TTC549 (cell line): ENCODE measurements around the gene UIMC1.
"Not testable (repeated sequence)": the region's sequence is repeated elsewhere in the genome, so short reads cannot be mapped to it uniquely, and the experiment has no call there.

Source experiments
- FAIRE-seq: peaks from 2 replicates; lab custom pipeline; 2012; peaks lifted over from hg19 to GRCh38; lab: Jason Lieb, UNC

Gene UIMC1

GRCh38 chr5:177005619-177006264, 837 bp downstream of the UIMC1 start:
- FAIRE-seq: no peak

DNA sequence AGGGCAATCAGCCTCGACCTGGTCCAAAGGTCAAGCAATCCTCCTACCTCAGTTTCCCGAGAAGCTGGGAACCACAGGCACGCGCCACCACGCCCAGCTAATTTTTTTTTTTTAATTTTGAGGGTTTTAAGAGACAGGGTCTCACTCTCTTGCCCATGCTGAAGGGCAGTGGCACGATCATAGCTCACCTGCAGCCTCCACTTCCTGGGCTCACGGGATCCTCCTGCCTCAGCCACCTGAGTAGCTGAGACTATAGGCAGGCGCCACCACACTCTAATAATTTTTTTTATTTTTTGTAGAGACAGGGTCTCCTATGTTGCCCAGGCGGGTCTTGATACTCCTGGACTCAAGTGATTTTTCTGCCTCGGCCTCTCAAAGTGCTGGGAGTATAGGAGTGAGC, 1.6 kb downstream of the UIMC1 start:
- FAIRE-seq: no peak

DNA sequence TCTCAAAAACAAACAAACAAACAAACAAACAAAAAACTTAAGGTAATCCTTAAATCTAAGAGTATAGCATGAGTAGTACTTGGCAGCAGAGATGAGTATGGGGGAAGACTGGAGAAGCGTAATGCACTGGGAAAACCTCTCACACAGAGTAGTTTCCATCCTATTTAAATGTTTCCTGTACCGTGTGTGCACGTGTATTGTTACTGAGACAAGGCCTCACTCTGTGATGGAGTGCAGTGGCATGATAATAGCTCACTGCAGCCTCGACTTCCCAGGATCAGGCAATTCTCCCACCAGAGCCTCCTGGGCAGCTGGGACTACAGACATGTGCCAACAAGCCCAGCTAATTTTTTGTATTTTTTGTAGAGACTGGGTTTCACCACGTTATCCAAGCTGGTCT, 2.9 kb downstream of the UIMC1 start:
- no peak for FAIRE-seq

DNA sequence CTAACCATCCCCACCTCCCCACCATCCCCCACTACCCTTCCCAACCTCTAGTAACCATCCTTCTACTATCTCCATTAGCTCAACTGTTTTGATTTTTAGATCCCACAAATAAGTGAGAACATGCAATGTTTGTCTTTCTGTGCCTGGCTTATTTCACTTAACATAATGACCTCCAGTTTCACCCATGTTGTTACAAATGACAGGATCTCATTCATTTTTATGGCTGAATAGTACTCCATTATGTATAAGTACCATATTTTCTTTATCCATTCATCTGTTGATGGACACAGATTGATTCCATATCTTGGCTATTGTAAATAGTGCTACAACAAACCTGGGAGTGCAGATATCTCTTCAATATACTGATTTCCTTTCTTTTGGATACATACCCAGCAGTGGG, 7.1 kb downstream of the UIMC1 start:
- not testable (repeated sequence) for FAIRE-seq

GRCh38 chr5:176998828-176999227, 7.8 kb downstream of the UIMC1 start:
- no peak for FAIRE-seq

GRCh38 chr5:176996780-176997179, 9.8 kb downstream of the UIMC1 start:
- FAIRE-seq: no peak

- FAIRE-seq: no peak
Observed at GRCh38 chr5:176995896-176996767, 10.4 kb downstream of the UIMC1 start.

DNA sequence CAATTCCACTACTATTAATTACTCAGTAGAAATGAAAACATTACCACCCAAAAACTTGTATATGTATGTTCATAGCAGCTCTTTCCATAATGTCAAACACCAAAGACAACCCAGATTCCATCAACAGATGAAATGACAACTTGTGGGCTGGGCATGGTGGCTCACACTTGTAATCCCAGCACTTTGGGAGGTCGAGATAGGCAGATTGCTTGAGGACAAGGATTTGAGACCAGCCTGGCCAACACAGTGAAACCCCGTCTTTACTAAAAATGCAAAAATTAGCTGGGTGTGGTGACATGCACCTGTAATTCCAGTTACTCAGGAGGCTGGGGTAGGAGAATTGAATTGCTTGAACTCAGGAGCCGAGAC, 11.5 kb downstream of the UIMC1 start:
- FAIRE-seq: no peak

DNA sequence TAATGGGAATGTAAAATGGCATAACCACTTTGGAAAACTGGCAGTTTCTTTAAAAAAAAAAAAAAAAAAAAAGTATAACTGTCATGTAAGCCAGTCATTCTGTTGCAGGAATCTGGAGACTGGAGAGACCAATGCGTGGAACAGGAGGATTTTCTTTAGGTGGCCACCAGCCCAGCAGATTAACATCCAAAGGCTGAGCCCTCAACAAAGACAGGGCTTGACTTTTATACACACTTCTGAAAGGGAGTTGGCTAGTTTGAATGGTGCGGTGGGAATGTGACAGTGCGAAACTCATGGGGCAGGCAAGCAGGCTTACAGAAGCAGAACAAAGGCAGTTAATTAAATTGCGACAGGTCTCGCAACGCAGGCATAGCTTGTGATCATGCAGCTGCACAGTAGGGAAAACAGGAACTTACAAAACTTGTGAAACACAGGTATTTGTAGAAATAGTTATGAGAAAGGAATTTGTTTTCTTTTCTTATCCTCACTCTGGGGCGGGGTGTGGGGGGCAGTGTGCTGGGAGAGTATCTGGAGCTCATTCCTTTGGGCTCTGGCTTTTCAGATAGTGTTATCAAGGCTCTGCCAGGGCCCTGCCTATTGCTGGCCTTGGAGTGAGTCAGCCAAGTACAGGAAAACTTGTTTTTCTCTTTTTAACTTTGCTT, 12.0 kb downstream of the UIMC1 start:
- no peak for FAIRE-seq

DNA sequence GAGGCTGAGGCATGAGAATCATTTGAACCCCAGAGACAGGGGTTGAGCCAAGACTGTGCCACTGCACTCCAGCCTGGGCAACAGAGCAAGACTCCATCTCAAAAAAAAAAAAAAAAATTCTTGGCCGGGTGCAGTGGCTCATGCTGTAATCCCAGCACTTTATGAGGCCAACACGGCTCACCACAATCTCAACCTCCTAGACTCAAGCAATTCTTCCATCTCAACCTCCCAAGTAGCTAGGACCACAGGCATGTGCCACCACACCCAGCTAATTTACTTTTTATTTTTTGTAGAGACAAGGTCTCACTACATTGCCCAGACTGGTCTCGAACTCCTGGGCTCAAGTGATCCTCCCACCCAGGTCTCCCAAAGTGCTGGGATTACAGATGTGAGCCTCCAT, 13.5 kb downstream of the UIMC1 start:
- not testable (repeated sequence) for FAIRE-seq

DNA sequence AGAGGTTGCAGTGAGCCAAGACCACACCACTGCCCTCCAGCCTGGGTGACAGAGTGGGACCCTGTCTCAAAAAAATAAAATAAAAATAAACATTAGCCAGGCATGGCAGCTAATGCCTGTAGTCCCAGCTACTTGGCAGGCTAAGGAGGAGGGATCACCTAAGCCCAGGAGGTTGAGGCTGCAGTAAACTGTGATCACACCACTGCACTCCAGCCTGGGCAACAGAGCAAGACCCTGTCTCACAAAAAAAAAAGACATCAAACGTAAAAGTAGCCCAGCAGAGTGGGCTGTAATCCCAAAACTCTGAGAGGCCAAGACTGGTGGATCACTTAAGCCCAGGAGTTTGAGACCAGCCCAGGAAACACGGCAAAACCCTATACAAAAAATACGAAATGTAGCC, 19.0 kb downstream of the UIMC1 start:
- FAIRE-seq: no peak

DNA sequence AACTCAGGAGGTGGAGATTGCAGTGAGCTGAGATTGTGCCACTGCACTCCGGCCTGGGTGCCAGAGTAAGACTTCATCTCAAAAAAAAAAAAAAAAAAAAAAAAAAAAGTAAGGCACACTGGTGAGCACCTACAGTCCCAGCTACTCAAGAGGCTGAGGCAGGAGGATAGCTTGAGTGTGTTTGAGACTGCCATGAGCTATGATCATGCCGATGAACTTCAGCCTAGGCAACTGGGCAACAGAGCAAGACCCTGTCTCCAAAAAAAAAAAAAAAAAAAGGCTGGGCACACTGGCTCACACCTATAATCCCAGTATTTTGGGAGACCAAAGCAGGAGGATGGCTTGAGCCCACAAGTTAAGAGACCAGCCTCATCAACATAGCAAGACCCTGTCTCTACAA, 20.3 kb downstream of the UIMC1 start:
- no peak for FAIRE-seq

DNA sequence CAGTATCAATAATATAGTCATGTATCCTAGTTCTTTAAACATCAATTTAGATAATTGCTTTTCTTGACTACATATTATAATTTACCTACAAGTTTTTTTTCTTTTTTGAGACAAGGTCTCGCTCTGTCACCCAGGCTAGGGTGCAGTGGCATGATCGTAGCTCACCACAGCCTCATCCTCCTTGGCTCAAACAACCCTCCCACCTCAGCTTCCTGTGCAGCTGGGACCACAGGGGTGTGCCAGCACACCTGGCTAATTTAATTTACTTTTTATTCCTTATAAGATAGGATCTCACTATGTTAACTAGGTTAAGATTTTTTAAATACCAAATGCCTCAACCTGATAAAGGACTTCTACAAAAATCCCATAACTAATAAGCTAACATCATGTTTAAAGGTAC, 21.1 kb downstream of the UIMC1 start:
- FAIRE-seq: no peak

- FAIRE-seq: not testable (repeated sequence)
Observed at GRCh38 chr5:176984176-176984575, 22.4 kb downstream of the UIMC1 start.

GRCh38 chr5:176983593-176983992, 23.0 kb downstream of the UIMC1 start:
- not testable (repeated sequence) for FAIRE-seq

DNA sequence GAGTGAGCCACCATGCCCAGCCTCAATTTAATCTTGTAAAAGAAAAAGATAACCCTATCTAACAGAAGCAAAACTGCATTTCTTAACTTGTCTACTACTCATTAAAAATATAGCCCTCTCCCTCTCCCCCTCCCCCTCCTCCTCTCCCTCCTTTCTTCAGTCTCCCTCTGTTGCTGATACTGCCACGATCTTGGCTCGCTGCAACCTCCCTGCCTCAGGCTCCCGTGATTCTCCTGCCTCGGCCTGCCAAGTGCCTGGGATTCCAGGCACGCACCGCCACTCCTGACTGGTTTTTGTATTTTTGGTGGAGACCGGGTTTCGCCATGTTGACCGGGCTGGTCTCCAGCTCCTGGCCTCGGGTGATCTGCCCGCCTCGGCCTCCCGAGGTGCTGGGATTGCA, 23.5 kb downstream of the UIMC1 start:
- not testable (repeated sequence) for FAIRE-seq

DNA sequence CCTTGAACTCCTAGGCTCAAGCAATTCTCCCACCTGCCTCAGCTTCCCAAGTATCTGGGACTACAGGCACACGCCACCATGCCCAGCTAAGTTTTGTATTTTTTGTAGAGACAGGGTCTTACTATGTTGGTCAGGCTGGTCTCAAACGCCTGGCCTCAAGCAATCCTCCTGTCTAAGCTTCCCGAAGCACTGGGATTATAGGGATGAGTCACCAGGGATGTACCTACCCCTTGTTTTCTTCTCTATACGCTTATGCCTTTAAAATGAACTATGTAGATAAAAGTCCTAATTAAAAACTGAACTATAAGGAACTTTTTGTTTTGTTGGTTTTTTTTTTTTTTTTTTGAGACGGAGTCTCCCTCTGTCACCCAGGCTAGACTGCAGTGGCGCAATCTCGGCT, 25.8 kb downstream of the UIMC1 start:
- FAIRE-seq: no peak

DNA sequence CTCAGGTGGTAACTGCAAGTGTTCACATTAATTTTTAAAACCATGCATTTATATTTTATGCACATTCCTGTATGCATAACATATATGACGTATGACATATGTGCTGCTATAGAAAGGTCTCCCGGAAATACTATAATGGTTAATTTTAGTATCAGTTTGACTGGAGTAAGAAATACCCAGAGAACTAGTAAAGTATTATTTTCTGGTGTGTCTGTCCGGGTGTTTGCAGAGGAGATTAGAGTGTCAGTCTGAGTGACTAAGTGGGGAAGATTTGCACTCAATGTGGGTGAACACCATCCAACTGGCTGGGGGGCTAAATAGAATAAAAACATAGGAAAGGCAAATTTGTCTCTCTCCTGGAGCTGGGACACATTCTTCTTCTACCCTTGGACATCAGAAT, 26.9 kb downstream of the UIMC1 start:
- no peak for FAIRE-seq

DNA sequence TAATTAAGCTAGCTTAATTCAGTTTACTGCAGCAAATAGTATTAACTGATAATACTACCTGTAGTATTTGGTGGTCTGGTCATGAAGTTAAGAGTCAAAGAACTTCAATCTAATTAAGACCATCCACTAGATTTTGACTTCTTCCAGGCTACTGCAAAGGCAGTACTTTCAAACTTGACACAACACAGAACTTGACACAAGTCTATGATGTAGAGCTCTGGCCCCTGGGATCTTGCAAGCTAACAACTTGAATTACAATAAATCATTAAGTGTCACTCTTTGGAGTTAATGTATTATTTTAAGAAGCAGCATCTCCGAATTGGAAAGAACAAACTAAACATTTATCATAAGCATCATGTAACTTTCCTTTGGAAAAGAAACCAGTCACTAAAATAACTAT, 40.9 kb downstream of the UIMC1 start:
- FAIRE-seq: no peak

DNA sequence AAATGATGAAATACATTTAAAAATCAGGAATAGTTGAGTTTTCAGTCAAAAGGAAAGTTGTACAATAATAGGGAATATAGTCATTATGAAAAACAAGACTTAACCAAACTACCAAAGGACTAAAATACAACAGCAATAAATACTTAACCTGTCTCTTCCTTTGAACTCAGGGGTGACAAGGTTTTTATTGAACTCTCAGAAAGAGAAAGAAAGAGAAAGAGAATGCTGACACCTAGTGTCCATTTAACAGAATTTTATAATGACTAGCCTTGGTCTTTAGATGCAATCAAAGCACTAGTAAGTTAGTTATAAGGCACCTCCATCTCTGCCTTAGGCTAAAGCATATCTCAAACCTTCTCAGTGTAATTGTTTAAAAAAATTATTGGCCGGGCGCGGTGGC, 47.5 kb downstream of the UIMC1 start:
- peak; percentile 89 for FAIRE-seq

DNA sequence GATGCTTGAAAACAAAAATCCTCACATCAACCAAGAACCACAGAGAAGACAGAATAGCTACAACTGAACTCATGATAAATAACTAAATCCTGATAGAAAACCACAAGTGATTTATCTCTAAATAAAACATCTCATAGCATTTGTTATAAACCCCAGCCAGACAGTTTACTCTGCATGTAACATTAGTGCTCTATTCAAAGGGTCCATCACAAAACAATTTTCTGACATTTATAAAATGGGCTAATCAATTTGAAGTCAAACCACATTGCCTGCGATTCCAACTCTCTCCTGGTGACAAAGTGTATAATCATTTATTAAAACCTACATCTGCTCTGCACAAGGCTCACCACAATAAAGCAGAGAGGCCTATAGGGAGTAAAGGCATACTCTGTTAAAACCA, 49.8 kb downstream of the UIMC1 start:
- FAIRE-seq: no peak

- FAIRE-seq: no peak
Observed at GRCh38 chr5:176955895-176956294, 50.7 kb downstream of the UIMC1 start.

GRCh38 chr5:176954050-176954449, 52.5 kb downstream of the UIMC1 start:
- no peak for FAIRE-seq
